ENCODE measurements around the gene SESN1.

The SESN1 gene

GRCh38 chr6:109073344-109074132 lies 21.1 kb downstream of the SESN1 start:
- peak; percentile 70 for TF ChIP-seq CTCF (IDR thresholded peaks at IDR 0.05)

- no peak for TF ChIP-seq CTCF (IDR thresholded peaks at IDR 0.05)
Observed at GRCh38 chr6:109071125-109071917, 23.3 kb downstream of the SESN1 start.

DNA sequence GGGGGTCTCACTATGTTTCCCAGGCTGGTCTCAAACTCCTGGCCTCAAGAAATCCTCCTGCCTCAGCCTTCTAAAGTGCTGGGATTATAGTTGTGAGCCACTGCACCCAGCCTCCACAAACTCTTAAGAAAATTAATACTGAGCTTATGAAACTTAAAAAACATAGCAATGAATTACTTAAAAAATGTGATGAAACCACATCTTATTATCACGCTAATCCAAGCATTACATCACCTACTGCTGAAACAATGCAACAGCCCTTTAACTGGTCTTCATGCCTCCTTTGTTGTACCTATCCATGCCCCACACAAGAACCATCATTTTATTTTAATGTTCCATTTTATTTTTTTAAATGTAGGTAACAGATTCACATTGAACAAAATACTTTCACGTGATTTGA lies 24.9 kb downstream of the SESN1 start:
- TF ChIP-seq CTCF (IDR thresholded peaks at IDR 0.05): no peak

DNA sequence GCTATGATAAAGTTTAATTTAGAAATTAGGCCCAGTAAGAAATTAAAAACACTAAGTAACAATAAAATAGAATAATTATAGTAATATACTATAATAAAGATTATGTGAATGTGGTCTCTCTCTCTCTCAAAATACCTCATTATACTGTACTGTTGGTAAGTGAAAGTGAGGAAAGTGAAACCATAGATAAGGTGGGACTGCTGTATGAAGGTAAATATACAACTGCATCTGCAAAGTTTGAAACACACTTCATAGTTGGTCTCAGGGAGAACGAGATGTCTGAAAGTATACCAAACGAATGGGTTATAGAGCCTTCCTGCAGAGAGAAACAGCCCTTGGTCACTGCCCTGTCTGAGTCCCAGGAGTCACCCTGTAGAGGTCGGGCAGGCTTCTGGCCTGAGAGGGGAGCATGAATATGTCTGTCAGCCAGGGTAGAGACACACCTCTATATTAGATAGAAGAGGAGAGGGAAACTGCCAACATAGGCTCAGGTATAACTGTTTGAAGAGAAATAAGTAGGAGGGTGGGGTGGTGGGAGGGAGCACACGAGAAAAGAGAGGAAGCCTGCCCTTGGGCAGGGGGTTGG lies 31.8 kb downstream of the SESN1 start:
- TF ChIP-seq CTCF (IDR thresholded peaks at IDR 0.05): no peak

DNA sequence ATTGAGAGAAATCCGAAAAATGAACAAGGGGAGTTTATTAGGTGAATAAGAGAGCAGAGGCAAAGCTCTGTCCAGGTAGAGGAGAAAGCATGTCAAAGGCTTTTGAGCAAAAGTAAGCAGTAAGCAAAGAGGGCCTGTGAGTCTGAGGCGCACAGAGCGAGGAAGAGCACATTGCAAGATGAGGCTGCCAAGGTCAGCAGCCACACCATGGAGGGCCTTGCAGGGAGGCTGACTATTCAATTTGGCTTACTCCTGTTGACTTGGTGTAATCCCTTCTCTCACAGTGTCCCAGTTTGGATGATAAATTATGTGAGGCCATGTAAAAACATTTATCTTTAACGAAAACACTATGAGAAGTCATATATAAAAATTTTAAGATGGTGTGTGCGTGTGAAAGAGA lies 32.4 kb downstream of the SESN1 start:
- no peak for TF ChIP-seq CTCF (IDR thresholded peaks at IDR 0.05)

GRCh38 chr6:109060571-109060970 lies 34.1 kb downstream of the SESN1 start:
- TF ChIP-seq CTCF (IDR thresholded peaks at IDR 0.05): no peak

- no peak for TF ChIP-seq CTCF (IDR thresholded peaks at IDR 0.05)
Observed at GRCh38 chr6:109059571-109060021, 35.0 kb downstream of the SESN1 start.
